ENCODE results near the gene RABL2B.

The RABL2B gene

GRCh38 chr22:50731811-50732624, 51.4 kb downstream of the RABL2B start:
- H3K4me3 ChIP-seq (ENCODE audit: low read depth, low read length), result no peak overlapping the region
- TF ChIP-seq MYC (IDR thresholded peaks at IDR 0.05; ENCODE audit: low read depth, low read length) (peak; percentile 92), MAX (IDR thresholded peaks at IDR 0.05; ENCODE audit: low read depth, low read length) (peak; percentile 93), CTCF (IDR thresholded peaks at IDR 0.05; ENCODE audit: low read depth, low read length) (peak; percentile 72), POLR2A (IDR thresholded peaks at IDR 0.05; ENCODE audit: extremely low read depth, insufficient read length) (no peak)
- DNase-seq (ENCODE audit: low read depth), result peak; percentile 71

- DNase-seq (ENCODE audit: low read depth), result no peak
- no peak overlapping the region for H3K4me3 ChIP-seq (ENCODE audit: low read depth, low read length)
- TF ChIP-seq CTCF (IDR thresholded peaks at IDR 0.05; ENCODE audit: low read depth, low read length) (no peak), MYC (IDR thresholded peaks at IDR 0.05; ENCODE audit: low read depth, low read length) (no peak), POLR2A (IDR thresholded peaks at IDR 0.05; ENCODE audit: extremely low read depth, insufficient read length) (no peak), MAX (IDR thresholded peaks at IDR 0.05; ENCODE audit: low read depth, low read length) (no peak)
Measured at GRCh38 chr22:50730941-50731661, 52.3 kb downstream of the RABL2B start.

GRCh38 chr22:50730013-50730891, 53.2 kb downstream of the RABL2B start:
- DNase-seq (ENCODE audit: low read depth), result no peak
- no peak for TF ChIP-seq POLR2A (IDR thresholded peaks at IDR 0.05; ENCODE audit: extremely low read depth, insufficient read length)
- no peak for TF ChIP-seq MAX (IDR thresholded peaks at IDR 0.05; ENCODE audit: low read depth, low read length)
- TF ChIP-seq CTCF (IDR thresholded peaks at IDR 0.05; ENCODE audit: low read depth, low read length), result no peak
- TF ChIP-seq MYC (IDR thresholded peaks at IDR 0.05; ENCODE audit: low read depth, low read length), result no peak
- no peak overlapping the region for H3K4me3 ChIP-seq (ENCODE audit: low read depth, low read length)

GRCh38 chr22:50729391-50730012, 53.9 kb downstream of the RABL2B start:
- DNase-seq (ENCODE audit: low read depth), result no peak
- H3K4me3 ChIP-seq (ENCODE audit: low read depth, low read length), result no peak overlapping the region
- TF ChIP-seq MAX (IDR thresholded peaks at IDR 0.05; ENCODE audit: low read depth, low read length) (no peak), POLR2A (IDR thresholded peaks at IDR 0.05; ENCODE audit: extremely low read depth, insufficient read length) (no peak), MYC (IDR thresholded peaks at IDR 0.05; ENCODE audit: low read depth, low read length) (no peak), CTCF (IDR thresholded peaks at IDR 0.05; ENCODE audit: low read depth, low read length) (no peak)

GRCh38 chr22:50728523-50728931, 54.9 kb downstream of the RABL2B start:
- DNase-seq (ENCODE audit: low read depth), result no peak
- H3K4me3 ChIP-seq (ENCODE audit: low read depth, low read length), result no peak overlapping the region
- TF ChIP-seq CTCF (IDR thresholded peaks at IDR 0.05; ENCODE audit: low read depth, low read length) (no peak), MAX (IDR thresholded peaks at IDR 0.05; ENCODE audit: low read depth, low read length) (no peak), POLR2A (IDR thresholded peaks at IDR 0.05; ENCODE audit: extremely low read depth, insufficient read length) (no peak), MYC (IDR thresholded peaks at IDR 0.05; ENCODE audit: low read depth, low read length) (no peak)
